CD4-positive, alpha-beta T cell treated with Interleukin-17A for 1 hour (primary cell): ENCODE measurements around the gene RALGAPB.
"Not testable (repeated sequence)": the region's sequence is repeated elsewhere in the genome, so short reads cannot be mapped to it uniquely, and the experiment has no call there.

Source experiments
- DNase-seq: peaks from one replicate; pipeline ENCODE4 v3.0.0-alpha.2; 2020

The RALGAPB gene

DNA sequence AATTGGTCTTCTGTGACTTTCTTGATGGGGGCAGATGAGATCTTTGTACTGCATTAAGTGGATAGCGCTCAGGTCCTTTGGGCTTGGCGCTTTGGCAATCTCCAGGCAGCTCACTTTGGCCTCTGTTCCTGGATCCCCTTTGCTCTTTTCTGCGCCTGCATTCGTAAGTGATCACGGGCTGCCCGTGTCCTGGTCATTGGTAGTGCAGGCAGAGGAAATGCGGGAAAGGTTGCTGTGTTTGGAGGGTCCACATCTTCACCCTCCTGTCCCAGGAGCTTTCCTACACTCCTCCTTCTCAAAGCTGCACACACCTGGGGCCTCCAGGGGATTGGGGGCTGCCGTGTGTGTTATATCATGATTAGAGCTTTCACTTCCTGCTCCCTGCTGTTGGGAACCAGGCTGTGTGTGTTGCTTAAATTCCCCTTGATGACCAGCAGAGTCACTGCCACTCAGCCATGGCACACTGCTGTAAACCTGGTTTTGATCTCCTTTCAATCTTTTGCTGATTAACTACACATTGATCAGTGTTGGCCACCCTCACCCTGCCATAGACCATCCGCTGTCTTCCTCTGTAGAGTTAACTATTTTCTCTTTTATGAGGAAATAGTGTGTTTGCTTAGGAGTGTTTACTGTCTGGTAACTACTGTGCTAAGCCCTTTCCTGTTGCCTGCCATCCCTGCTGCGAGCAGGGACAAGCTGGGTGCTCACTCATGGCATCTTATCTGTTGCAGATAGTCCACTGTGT, 24.5 kb upstream of the RALGAPB start:
- no peak for DNase-seq

DNA sequence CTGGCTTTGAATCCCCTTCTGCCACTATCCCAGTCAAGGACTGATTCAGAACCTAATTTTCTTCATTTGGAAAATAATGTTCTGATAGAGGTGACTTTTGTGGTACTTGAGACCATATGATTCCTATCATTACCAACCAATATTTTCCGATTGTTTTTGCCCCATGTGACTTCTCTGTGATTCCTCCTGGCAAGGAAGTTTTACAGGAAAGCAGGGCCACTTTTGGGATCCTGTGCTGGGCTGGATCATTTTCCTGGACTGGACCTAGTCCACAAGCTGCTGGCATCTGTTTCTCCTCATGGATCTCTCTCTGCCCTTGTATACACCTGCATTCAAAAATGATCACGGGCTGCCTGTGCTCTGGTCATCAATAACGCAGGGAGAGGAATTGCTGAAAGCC, 23.6 kb upstream of the RALGAPB start:
- DNase-seq, result no peak

DNA sequence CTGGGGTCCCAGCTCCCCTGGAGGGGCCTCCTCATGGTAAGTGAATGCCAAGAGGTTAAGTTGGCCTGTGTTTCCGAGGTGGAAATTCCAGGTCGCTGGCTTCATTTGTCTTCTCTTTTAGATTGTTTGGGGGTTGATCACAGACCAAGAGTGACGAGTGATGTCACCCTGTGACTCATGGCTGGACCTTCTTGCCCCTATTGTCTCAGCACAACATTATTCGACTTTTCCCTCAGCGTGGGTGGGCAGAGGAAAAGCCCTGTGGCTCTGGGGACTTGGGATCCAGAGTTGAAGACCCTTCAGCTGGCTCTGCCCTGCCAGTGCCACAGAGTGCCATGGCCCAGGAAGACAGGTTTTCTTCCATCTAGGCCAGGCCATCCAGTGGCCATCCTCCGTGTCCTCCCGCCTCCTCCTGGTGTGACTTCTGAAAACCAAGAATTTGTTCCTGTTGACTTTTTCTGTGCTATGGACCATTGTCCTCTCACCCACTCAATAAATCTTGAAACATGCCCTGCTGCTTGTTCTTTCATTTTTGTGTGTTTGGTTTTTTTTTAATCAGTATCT, 22.1 kb upstream of the RALGAPB start:
- DNase-seq, result no peak

DNA sequence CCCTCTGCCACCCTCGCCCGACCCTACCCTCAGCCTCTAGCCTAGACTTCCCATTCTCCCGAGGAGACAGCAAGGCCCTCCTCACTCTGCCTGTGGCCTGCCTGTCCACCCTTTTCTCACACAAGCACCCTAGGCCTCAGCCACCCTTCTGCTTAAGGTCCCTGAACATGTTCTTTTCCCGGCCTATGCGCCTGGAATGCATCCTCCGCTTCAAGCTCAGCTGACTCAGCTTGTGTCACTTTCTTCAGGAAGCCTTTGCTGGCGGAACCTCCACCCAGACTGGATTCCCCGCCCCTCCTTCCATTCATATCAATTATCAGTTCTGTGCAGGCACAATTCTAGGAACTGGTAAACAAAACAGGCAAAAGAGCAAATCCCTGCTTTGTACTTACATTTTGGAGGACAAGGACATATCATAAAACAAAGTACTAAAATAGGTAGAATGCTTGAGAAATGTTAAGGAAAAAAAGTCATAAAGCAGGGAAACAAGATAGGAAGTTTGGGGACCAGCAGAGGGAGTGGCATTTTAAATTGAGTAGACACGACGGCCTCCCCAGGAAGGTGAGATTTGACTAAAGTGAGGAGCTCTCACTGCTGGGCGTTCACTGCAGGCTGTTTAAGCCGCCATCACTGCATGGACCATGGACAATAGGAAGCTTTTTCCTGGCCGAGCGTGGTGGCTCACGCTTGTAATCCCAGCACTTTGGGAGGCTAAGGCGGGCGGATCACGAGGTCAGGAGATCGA, 19.6 kb upstream of the RALGAPB start:
- DNase-seq, result no peak

DNA sequence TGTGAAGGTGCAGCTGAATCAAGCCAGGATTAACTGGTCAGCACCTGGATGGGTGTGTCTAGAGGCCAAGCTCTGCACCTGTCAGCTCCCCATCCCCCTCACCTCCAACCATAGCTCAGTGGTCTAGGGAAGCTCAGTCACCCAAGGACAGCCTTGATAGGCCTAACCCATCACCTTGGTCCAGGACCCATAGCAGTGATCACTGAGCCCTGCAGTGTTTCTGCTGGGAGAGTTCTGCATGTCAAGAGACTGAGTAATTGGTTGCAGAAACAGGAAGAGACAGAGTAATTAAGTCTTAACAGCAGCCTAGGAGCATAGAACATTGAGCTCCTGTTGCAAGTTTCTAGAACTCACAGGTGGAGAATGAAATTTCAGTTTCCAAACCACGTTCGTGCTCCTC, 18.7 kb upstream of the RALGAPB start:
- no peak for DNase-seq

DNA sequence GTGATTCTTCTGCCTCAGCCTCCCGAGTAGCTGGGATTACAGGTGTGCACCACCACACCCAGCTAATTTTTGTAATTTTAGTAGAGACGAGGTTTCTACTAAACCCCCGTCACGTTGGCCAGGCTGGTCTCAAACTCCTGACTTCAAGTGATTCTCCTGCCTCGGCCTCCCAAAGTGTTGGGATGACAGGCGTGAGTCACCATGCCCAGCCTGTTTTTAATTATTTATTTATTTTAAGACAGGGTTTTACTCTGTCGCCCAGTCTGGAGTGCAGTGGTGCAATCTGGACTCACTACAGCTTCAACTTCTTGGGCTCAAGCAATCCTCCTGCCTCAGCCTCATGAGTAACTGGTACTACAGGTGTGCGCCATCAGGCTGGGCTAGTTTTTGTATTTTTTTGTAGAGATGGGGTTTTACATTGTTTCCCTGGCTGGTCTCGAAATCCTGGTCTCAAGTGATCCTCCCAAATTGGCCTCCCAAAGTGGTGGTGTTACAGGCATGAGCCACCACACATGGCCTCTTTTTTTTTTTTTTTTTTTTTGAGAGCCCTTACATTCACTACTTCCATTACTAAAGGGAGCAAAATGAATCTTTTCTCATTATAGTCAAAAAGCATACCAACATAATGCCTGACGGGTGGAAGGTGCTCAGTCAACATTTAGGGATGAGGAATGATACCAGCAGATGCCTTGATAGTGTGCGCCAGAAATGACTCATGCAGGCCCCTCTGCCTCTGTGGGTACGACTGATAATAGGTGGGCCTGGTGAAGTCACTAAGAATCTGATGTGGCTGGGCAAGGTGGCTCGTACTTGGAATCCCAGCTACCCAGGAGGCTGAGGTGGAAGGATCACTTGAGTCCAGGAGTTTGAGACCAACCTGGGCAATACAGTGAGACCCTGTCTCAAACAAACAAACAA, 17.8 kb upstream of the RALGAPB start:
- no peak for DNase-seq

DNA sequence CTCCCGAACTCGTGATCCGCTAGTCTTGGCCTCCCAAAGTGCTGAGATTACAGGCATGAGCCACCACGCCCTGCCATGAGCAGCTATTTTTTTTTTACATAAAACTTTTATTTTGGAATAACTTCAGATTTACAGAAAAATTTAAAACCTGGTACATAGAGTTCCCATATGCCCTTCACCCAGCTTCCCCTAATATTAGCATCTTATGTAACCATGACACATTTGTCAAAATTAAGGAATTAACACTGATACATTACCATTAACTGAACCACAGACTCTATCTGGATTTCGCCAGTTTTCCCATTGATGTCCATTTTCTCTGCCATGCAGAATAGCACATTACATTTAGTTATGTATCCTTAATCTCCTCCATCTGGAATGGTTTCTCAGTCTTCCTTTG, 14.3 kb upstream of the RALGAPB start:
- DNase-seq, result no peak

DNA sequence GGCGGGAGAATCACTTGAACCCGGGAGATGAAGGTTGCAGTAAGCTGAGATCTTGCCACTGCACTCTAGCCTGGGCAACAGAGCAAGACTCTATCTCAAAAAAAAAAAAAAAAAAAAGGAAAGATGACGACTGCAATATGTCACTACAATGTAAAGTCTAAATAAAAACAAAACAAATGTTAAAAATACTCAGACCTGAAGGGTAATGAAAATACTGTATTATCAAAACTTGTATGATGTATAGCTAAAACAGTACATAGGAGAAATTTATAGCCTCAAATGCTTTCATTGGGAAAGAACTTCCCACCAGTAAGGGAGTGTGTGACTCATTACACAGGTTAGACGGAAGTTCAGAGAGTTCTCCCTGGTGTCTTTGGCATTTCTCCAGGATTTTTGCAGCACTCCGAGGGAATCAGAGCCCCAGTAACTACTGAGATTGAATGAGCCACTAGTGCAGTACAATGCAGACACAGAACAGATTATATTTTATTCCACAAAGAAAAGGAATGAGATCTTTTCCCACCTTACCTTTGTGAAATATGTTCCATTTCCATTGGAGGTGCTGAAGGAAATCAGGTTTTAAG, 12.5 kb upstream of the RALGAPB start:
- no peak for DNase-seq

DNA sequence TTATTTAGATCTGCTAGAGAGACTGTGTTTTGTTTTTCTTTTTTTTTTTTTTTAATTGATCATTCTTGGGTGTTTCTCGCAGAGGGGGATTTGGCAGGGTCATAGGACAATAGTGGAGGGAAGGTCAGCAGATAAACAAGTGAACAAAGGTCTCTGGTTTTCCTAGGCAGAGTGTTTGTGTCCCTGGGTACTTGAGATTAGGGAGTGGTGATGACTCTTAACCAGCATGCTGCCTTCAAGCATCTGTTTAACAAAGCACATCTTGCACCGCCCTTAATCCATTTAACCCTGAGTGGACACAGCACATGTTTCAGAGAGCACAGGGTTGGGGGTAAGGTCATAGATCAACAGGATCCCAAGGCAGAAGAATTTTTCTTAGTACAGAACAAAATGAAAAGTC, 12.0 kb upstream of the RALGAPB start:
- DNase-seq, result not testable (repeated sequence)

DNA sequence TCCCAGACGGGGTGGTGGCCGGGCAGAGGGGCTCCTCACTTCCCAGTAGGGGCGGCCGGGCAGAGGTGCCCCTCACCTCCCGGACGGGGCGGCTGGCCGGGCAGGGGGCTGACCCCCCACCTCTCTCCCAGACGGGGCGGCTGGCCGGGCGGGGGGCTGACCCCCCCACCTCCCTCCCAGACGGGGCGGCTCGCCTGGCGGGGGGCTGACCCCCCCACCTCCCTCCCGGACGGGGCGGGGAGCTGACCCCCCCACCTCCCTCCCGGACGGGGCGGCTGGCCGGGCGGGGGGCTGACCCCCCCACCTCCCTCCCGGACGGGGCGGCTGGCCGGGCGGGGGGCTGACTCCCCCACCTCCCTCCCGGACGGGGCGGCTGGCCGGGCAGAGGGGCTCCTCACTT, 11.5 kb upstream of the RALGAPB start:
- DNase-seq, result not testable (repeated sequence)

DNA sequence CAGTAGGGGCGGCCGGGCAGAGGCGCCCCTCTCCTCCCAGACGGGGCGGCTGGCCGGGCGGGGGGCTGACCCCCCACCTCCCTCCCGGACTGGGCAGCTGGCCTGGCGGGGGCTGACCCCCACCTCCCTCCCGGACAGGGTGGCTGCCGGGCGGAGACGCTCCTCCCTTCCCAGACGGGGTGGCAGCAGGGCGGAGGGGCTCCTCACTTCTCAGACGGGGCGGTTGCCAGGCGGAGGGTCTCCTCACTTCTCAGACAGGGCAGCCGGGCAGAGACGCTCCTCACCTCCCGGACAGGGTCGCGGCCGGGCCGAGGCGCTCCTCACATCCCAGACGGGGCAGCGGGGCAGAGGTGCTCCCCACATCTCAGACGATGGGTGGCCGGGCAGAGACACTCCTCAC, 11.1 kb upstream of the RALGAPB start:
- DNase-seq, result not testable (repeated sequence)

DNA sequence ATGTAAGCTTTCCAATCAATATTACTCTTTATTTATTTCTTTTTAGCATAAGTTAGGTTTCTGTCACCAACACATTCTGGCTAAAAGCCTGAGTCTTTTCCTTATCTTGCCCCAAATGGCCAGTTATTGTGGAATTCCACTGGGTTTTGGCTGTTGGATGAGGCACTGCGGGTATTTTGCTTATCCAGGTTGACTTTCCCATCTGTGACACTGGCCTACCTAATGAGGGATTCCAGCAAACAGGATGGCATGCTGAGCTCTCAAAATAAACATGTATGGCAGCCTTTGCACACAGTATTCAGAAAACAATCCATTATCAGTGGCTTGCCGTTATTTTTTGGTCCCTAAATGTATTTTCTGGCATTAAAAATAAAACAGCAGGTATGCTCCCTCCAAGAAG, 6.5 kb upstream of the RALGAPB start:
- DNase-seq, result no peak

DNA sequence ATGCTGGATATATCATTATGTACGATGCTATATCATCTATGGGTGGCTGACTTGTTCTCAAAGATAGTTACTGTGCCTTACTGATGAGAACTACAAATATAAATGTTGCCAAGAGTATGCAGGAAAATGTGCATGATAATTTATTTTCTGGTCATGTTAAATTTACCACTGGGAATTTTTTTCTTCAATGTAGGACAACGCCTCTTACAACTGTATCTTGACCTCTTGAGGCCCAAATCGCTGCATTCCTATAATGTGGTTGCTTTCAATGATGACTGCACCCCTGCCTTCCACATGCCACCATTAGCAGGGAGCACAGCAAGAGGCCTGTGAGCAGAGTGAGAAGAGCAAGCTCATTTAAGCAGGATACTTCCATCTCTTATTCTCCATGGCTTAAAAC, 5.7 kb upstream of the RALGAPB start:
- DNase-seq, result no peak

DNA sequence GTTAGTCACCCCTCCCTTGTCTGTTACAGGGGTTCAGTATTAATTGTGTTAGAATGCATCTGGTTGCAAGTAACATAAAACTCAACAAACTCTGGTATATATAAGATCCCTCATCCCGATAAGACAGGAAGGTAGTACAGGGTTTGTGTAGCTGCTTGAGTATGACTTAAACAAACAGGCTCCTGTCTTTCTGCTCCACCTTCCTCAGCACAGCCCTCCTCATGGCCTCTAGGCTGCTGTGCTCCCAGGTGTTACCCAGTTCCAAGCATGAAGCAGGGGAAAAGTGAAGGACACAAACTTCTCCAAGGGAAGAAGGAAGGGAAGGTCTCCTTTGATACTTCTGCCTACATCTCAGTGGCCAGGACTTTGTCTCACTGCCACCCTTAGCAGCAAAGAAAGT, 1.4 kb upstream of the RALGAPB start:
- no peak for DNase-seq

DNA sequence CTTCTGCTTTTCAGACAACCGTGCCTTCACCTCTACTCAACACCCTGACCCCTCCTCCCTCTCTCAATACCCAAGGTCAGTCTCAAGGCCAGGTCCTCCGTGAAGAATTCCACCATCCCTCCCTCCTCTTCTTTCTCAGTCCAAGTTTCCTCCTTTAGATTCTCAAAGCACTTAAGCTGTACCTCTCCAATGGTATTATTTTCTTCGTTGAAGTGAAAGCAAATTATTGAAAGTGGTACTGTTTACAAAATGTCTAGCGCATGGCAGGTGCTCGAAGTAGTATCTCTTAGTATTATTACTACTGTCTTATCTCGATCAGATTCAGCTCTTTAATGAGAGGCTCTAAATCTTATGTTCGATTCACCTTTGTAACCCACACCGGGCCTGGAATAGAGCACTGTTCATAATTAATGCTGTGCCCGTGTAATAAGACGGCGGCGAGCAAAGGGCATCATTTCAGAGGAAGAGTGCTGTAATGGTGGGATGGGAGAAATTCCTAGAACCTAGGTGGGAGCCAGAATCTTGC, 593 bp upstream of the RALGAPB start:
- no peak for DNase-seq

DNA sequence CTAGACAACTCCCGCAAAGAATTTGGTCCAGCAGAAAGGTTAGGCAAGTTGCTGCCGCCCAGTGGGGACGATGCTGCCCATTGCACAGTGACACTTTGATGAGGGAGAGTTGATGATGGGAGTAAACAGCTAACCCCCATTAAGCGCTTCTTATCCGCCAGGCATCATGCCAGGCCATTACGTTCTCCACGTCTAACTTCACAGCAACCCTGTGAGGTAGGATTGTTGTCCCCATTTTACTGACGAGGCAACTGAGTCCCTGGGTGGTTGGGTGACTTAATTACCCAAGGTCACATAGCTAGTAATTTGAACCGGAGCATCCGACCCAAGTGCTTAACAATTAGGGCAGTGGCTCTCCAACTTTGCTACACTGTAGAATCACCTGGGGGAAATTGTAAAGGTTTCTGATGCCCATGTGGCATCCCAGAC, 738 bp downstream of the RALGAPB start:
- no peak for DNase-seq

DNA sequence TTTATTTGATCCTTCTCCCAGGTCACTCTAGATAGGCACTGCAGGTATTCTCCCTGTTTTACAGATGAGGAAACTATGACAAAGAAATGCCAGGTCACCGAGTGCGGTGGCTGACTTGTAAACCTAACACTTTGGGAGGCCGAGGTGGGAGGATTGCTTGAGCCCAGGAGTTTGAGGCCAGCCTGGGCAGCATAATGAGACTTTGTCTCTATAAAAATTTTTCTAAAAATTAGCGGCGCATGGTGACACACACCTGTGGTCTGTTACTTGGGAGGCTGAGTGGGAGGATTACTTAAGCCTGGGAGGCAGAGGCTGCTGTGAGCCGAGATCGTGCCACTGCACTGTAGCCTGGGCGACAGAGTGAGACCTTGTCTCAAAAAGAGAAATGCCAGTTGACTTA, 5.1 kb downstream of the RALGAPB start:
- no peak for DNase-seq

DNA sequence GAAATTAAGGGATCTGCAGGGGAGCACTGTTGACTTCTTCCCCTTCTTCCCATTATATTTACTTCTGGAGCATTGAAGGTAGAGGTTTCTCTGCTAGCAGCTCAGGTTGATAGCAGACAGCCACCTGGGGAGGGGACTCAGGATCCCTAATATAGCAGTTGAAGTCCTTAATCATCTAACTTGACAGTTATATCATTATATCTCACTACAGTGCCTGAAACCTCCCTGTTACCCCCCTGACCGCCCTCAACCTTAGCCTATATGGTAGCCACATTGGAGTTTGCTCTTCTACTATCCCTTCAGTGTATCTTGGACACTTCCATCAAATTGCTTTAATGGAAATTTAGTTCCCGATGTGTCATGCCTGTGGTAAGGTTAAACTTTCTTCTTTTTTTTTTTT, 7.0 kb downstream of the RALGAPB start:
- DNase-seq, result no peak

DNA sequence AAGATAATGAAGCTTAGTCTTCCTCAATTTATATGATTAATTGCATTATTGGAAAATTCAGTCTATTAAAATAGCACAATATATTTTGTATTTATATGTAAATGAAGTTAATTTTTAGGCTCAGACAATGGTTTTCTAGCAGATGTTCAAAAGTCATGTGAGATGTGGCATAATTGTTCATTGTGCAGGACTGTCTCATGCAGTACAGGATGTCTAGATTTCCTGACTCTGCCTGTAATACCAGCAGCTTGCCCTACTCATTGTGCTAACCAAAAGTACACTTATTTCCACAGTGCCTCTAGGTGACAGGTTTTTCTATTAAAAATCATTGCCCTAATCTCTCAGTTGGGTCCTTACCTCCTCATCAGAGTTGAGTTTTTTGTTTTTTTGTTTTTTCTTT, 12.4 kb downstream of the RALGAPB start:
- no peak for DNase-seq

DNA sequence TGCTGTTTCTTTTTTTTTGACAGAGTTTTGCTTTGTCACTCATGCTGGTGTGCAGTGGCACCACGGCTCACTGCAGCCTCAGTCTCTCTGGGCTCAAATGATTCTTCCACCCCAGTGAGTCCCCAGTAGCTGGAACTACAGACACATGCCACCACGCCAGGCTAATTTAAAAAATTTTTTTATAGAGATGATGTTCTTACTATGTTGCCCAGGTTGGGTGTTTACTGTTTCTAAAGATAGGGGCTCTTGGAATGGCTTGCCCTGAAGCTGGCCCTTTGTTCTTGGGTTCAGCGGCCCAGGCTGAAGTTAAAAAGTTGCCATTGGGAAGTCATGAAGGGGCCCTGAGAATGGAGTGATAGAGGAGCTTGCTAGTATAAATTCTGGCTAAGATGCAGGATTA, 16.5 kb downstream of the RALGAPB start:
- no peak for DNase-seq

DNA sequence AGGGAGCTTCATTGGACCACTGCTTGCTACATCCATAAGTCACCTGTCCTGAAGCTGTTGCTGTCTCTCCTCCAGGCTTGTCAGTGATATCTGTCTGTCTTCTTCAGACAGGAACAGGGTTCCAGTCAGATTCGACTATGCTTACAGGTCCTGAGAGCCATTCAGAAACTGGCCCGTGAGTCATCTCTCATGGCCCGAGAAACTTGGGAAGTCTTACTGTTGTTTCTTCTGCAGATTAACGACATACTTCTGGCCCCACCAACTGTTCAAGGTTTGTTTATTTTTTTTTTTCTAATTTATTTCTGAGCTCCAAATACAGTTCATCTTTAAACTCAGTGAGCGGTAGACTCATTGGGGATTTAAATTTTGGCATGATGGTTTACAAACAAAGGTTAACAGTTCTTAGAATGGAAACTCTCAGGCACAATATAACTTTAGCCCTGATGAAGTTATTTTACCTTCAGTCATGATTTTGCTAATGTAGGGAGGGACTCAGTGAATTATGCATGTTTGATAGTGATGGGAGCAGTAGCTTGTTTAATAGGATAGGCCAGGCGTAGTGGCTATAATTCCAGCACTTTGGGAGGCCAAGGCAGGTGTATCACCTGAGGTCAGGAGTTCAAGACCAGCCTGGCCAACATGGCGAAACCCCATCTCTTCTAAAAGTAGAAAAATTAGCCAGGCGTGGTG, 24.7 kb downstream of the RALGAPB start:
- no peak for DNase-seq

DNA sequence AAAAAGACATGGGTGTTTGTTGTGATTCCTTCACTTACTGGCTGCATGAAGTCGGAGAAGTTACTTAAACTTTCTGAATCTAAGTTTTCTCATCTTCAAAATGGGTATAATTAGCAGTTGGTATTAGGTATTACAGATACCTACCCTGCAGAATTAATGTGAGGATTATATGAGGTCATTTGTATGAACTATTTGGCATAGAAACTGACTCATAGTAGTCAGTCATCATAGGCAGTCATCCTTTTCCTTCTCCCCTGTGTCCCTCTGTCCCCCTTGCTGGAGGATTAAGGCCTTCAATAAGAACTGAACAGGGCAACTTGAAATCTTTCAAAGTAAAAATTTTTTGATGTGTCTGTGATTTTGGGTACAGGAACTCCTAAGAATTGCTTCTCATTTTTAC, 26.3 kb downstream of the RALGAPB start:
- no peak for DNase-seq
